Common myeloid progenitor, CD34-positive (primary cell): ENCODE measurements around the gene ZFAND2B.

Experiments
- CTCF ChIA-PET: fragments of 350-600 bp; sonication (Branson Sonifier 250); formaldehyde crosslinking; loops from one replicate; lab custom pipeline; 2021; ENCODE audit warnings: antibody characterized with exemption; lab: Charles Lee
- POLR2A ChIA-PET: fragments of 350-600 bp; sonication (Branson Sonifier 250); formaldehyde crosslinking; loops from one replicate; lab custom pipeline; 2021; ENCODE audit warnings: antibody characterized with exemption; lab: Charles Lee
- DNase-seq, 3 donors: peaks; one replicate each; pipeline versions ENCODE4 v3.0.0 to v3.0.0-alpha.2; 2013
- H3K27ac ChIP-seq, 2 experiments: 1 replicate in 1 of 2; 2 replicates in 1 of 2; pipeline ENCODE4 v1.7.0; 2013; ENCODE audit warnings: inconsistent platforms in 2 of 2, low read length in 2 of 2, mild to moderate bottlenecking in 2 of 2, low read depth in 1 of 2, moderate library complexity in 1 of 2; ENCODE audit not compliant: severe bottlenecking in 2 of 2, insufficient read depth in 1 of 2, poor library complexity in 1 of 2
- H3K27me3 ChIP-seq, 5 experiments: replicated peaks in 2 of 5; 1 replicate in 3 of 5; 2 replicates in 2 of 5; pipeline versions ENCODE4 v1.6.1 to v1.7.0; 2013; ENCODE audit warnings: low read length in 4 of 5, mild to moderate bottlenecking in 2 of 5, moderate library complexity in 2 of 5, inconsistent platforms in 1 of 5; ENCODE audit not compliant: insufficient read depth in 5 of 5, control insufficient read depth in 4 of 5
- H3K36me3 ChIP-seq, 4 experiments: 1 replicate in 2 of 4; 2 replicates in 2 of 4; pipeline versions ENCODE4 v1.6.1 to v1.7.0; 2013; ENCODE audit warnings: low read length in 3 of 4, control low read depth in 1 of 4, mild to moderate bottlenecking in 1 of 4; ENCODE audit not compliant: control insufficient read depth in 4 of 4, insufficient read depth in 4 of 4
- H3K4me1 ChIP-seq, 4 experiments: 1 replicate in 3 of 4; 2 replicates in 1 of 4; pipeline versions ENCODE4 v1.6.1 to v1.7.1; 2013; ENCODE audit warnings: low read length in 3 of 4, mild to moderate bottlenecking in 3 of 4, control low read depth in 1 of 4, inconsistent platforms in 1 of 4, moderate library complexity in 1 of 4; ENCODE audit not compliant: control insufficient read depth in 4 of 4, insufficient read depth in 4 of 4; ENCODE audit errors: control extremely low read depth in 1 of 4
- H3K4me3 ChIP-seq, 7 experiments: 1 replicate in 4 of 7; 2 replicates in 3 of 7; pipeline versions ENCODE4 v1.5.1 to v1.7.0; 2013; ENCODE audit warnings: mild to moderate bottlenecking in 7 of 7, low read length in 6 of 7, moderate library complexity in 6 of 7, inconsistent platforms in 2 of 7, low read depth in 2 of 7, control low read depth in 1 of 7; ENCODE audit not compliant: insufficient read depth in 4 of 7, control insufficient read depth in 1 of 7; ENCODE audit errors: extremely low read depth in 1 of 7
- H3K9me3 ChIP-seq, 5 experiments: 1 replicate in 4 of 5; 2 replicates in 1 of 5; pipeline versions ENCODE4 v1.6.1 to v1.7.1; 2013; ENCODE audit warnings: low read length in 4 of 5, mild to moderate bottlenecking in 2 of 5, inconsistent platforms in 1 of 5, low read depth in 1 of 5, moderate library complexity in 1 of 5; ENCODE audit not compliant: control insufficient read depth in 4 of 5, insufficient read depth in 2 of 5; ENCODE audit errors: control extremely low read depth in 1 of 5
- WGBS: methylation state at CpG from one replicate; pipeline ENCODE4 v1.1.5; 2013; ENCODE audit not compliant: insufficient coverage; 5-methylcytosine and 5-hydroxymethylcytosine counted together

The ZFAND2B gene

DNA sequence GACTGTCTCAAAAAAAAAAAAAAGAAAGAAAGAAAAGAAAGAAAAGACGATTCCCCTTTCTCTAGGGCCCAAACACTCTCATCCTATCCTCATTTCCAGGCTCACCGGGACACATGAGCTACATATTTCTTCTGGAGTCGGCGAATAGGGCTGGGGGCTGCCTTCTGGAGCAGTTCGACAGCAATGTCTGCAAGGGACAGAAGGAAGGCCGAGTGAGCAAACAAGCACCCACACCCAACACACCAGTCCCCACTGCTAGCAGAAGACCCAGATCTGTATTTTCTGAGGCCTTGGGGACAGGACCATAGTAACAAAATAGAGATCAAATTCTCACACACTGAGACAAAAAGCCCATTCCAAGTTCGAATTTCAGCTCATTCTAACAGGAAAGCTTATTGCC, 31.1 kb upstream of the ZFAND2B start:
- no peaks in the 10 kb centered on the region for H3K9me3 ChIP-seq
- DNase-seq = no peak
- H3K36me3 ChIP-seq = peaks cover 12 to 47% (median 31%) of the 10 kb centered on the region in 4 experiments
- POLR2A ChIA-PET = interaction anchor here (1.4 kb wide), 1 partner anchor 70 kb away, joined by 4 read pairs; the partner anchor contains the start of genes GLB1L and STK16
- H3K27me3 ChIP-seq = no peaks in the 10 kb centered on the region
- no peak overlapping the region for H3K27ac ChIP-seq
- peak overlapping the region in 4 of 7 experiments; percentile 74 to 95 (median 84) for H3K4me3 ChIP-seq
- CTCF ChIA-PET = interaction anchor here (0.9 to 9.4 kb wide), 10 partner anchors 7 to 102 kb away, joined by 3 to 238 read pairs (median 8); partner anchors contain the start of genes ABCB6, NHEJ1 and ZFAND2B
- H3K4me1 ChIP-seq = peaks cover 12 to 42% (median 37%) of the 10 kb centered on the region in 4 experiments
- WGBS = 100% methylated on average over 4 of the region's 7 CpGs

- Histone ChIP-seq H3K27me3 (no peaks in the 10 kb centered on the region), H3K27ac (peak overlapping the region; percentile 62 to 94), H3K4me3 (peak overlapping the region; percentile 74 to 95 (median 75)), H3K4me1 (peaks cover 12 to 49% (median 39%) of the 10 kb centered on the region in 4 experiments), H3K36me3 (peaks cover 12 to 54% (median 37%) of the 10 kb centered on the region in 4 experiments), H3K9me3 (no peaks in the 10 kb centered on the region)
- CTCF ChIA-PET = interaction anchor here (0.9 to 9.4 kb wide), 13 partner anchors 10 to 119 kb away, joined by 3 to 238 read pairs (median 6); partner anchors contain the start of genes ABCB6, NHEJ1 and ZFAND2B
- POLR2A ChIA-PET = interaction anchor here (0.8 to 1.4 kb wide), 2 partner anchors 28 to 69 kb away, joined by 3 to 4 read pairs; partner anchors contain the start of genes GLB1L and STK16
- 0% methylated on average over 42 of the region's 45 CpGs for WGBS
- peak in 1 of 3 donors; percentile 39 for DNase-seq
Measured at GRCh38 chr2:219175928-219176817, 30.4 kb upstream of the ZFAND2B start.

DNA sequence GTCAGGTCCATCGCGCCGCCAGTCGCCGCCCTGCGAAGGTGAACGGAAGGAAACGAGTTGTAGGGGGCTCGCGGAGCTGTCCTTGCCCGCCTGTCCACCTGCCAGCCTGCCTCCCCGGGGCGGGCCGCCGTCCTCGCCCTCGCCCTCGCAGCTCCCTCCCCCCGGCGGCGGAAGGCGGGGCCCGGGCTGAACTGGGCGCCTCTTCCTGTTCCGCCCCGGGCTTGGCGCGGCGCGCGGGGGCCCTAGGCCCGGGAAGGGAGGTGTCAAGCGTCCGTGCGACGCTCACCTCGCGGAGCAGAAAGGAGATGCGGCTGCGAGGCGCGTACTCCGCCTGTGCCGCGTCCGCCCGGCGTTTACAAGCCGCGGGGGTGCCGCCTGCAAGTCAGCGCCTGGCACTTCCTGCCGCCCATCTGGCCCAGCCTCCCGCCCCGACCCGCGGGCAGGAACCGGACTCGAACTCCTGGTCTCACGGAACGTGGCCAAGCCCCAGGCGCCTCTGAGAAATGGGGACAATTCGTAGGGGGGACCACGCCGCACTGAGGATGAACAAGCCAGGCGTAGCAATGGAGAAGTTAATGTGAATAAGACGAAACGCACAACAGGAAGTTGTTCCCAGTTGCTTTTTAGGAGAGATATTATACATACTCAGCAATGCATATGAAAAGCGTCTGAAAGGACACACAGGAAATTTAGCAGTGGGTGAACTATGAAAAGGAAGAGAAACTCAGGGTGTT, 29.6 kb upstream of the ZFAND2B start, which contains the start of gene CNPPD1:
CNPPD1 (minus strand) TSS at position 108 of the 734 bp plus-strand sequence; CDS start at position 11, 97 bp downstream.
- DNase-seq = peak; percentile 81 to 89 (median 86)
- CTCF ChIA-PET = interaction anchor here (1.0 to 9.4 kb wide), 10 partner anchors 11 to 118 kb away, joined by 3 to 238 read pairs (median 6); partner anchors contain the start of genes ABCB6, NHEJ1 and ZFAND2B
- H3K27me3 ChIP-seq = no peaks in the 10 kb centered on the region
- no peaks in the 10 kb centered on the region for H3K9me3 ChIP-seq
- H3K27ac ChIP-seq = peak within 1 kb of the TSS; percentile 62 to 94
- peaks cover 12 to 55% (median 40%) of the 10 kb centered on the region in 4 experiments for H3K36me3 ChIP-seq
- peak within 1 kb of the TSS; percentile 74 to 95 (median 75) for H3K4me3 ChIP-seq
- 0% methylated on average over 60 of the region's 69 CpGs for WGBS
- H3K4me1 ChIP-seq = peaks cover 12 to 57% (median 46%) of the 10 kb centered on the region in 4 experiments
- POLR2A ChIA-PET = interaction anchor here (0.8 to 1.4 kb wide), 2 partner anchors 27 to 69 kb away, joined by 3 to 4 read pairs; partner anchors contain the start of genes GLB1L and STK16

DNA sequence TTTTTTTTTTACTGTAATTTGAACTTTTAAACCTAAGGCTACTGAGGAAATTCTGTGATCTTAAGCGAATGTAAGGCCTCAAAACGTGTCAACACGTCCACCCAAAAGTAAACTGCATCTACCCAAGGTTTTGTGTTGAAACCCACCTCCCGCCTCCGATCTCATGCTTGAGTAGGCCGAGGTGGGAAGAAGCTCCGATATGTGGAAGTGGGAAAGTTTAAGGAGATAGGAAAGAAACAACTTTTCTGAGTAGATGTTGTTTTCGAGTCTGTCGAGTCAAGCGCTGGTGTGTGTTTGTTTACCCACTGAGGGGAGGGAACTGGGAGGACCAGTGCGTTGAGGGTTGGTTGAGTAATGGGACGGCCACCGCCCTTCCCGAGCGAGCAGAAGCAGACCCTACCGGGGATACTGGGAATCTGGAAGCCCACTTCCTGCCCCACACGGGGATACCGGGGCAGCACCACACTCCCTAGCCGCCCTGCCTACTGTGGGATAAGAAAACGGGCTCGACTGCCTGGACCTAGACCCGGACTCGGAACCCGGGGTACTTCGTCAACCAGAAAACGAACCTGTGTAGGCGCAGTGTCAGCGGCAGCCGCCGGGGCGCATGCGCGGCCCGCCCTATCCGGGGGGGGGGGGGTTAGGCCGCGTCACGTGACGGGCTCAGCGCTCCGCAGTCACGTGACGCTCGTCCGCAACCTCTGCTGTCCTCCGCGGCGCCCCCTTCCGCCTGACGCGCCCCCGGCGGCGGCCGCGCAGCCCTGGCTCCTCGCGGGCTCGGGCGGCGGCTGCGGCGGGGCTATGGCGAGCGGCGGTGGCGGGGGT, 28.8 kb upstream of the ZFAND2B start, which contains the start of gene RETREG2:
RETREG2 (plus strand) TSS at position 724 of the 825 bp plus-strand sequence; CDS start at position 802, 78 bp downstream.
- DNase-seq = peak; percentile 92 to 95 (median 95)
- Histone ChIP-seq H3K27ac (peak within 1 kb of the TSS; percentile 62 to 94), H3K9me3 (no peaks in the 10 kb centered on the region), H3K27me3 (no peaks in the 10 kb centered on the region), H3K36me3 (peaks cover 10 to 57% (median 42%) of the 10 kb centered on the region in 4 experiments), H3K4me1 (peaks cover 12 to 65% (median 50%) of the 10 kb centered on the region in 4 experiments), H3K4me3 (peak within 1 kb of the TSS; percentile 74 to 95 (median 75))
- POLR2A ChIA-PET = interaction anchor here (0.6 kb wide), 1 partner anchor 40 kb away, joined by 3 read pairs; no protein-coding TSS in a partner anchor
- WGBS = under 1% methylated on average over 57 of the region's 67 CpGs
- CTCF ChIA-PET = interaction anchor here (1.8 to 9.4 kb wide), 4 partner anchors 15 to 36 kb away, joined by 6 to 238 read pairs (median 58); partner anchors contain the start of genes ABCB6, NHEJ1 and ZFAND2B

- Histone ChIP-seq H3K27me3 (no peaks in the 10 kb centered on the region), H3K4me3 (peak overlapping the region; percentile 59 to 95 (median 75)), H3K9me3 (no peaks in the 10 kb centered on the region), H3K27ac (peak overlapping the region; percentile 12 to 94), H3K36me3 (peaks cover 12 to 57% (median 47%) of the 10 kb centered on the region in 4 experiments), H3K4me1 (peaks cover 12 to 72% (median 51%) of the 10 kb centered on the region in 4 experiments)
- WGBS = 3% methylated on average over 29 of the region's 45 CpGs
- CTCF ChIA-PET = interaction anchor here (0.9 to 7.4 kb wide), 6 partner anchors 7 to 31 kb away, joined by 3 to 84 read pairs (median 22); partner anchors contain the start of genes SLC23A3 and ZFAND2B
- no peak for DNase-seq
- POLR2A ChIA-PET = no interaction called here
Measured at GRCh38 chr2:219178377-219179175, 28.0 kb upstream of the ZFAND2B start.
